GM10266 (cell line): ENCODE results near the gene MRPL21.

Experiments
- DNase-seq: peaks from one replicate; pipeline ENCODE4 v3.0.0; 2012; ENCODE audit errors: extremely low spot score
- CTCF ChIP-seq: IDR thresholded peaks from 2 replicates; pipeline ENCODE4 v1.5.1; 2012; ENCODE audit warnings: mild to moderate bottlenecking, low read depth; ENCODE audit not compliant: control insufficient read depth, insufficient read depth; ENCODE audit errors: missing control alignments

The MRPL21 gene

DNA sequence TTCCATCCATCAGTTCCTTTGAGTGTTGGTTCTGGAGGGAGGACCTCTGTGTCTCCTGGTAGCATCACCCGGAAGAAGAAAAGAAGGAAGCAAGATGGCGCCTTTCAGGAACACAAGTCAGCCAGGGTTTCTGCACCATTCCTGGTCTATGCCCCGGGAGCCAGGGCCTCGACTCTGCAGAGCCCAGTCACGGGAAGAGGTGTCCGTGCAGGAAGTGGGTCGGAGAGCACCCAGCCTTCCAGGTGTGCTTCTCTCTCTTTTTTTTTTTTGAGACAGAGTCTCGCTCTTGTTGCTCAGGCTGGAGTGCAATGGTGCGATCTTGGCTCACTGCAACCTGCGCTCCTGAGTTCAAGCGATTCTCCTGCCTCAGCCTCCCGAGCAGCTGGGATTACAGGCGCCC is 21.2 kb downstream of the MRPL21 start:
- DNase-seq: no peak

GRCh38 chr11:68881320-68881719 is 22.3 kb downstream of the MRPL21 start:
- no peak for TF ChIP-seq CTCF
- DNase-seq: no peak

More for the DNA sequence above, 21.2 kb downstream of the MRPL21 start:
- no peak for TF ChIP-seq CTCF

- TF ChIP-seq CTCF: no peak
- DNase-seq: no peak
Observed at GRCh38 chr11:68880851-68881250, 22.8 kb downstream of the MRPL21 start.

- TF ChIP-seq CTCF: no peak
- no peak for DNase-seq
Observed at GRCh38 chr11:68878022-68878421, 25.6 kb downstream of the MRPL21 start.

DNA sequence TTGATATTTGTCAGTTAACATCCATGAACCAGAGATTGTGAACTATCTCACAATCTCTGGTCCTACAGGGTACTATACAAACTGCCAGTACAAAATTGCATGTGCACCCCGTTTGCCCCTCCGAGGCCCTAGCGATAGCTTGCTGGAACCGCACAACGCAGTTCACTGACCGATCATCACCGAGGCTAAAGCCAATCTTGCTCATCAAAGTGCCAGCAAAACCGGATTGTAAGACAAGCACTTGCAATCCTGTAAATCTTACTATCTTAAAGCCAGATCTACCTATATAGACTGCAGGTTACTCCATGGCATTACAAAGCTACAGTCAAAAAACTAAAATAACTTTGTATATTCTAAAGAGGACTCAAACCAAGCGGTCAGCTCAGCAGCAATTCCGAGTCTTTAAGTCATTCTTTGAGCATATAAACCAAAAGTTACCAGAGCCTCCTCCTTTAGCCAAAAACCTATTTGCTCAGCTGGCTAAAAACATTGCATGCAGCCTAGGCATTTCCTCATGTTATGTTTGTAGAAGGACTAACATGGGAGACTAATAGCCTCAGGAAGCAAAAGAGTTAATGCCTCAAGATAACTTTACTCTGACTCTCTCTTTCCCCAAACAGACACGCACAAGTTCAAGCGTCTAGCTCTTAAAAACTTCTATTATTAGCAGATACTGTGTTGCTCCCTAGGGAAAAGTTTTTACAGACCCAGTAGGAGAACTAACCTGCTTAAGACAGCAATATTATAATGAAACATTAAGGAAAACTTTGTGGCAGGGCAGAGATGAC is 31.2 kb downstream of the MRPL21 start:
- DNase-seq: no peak
- TF ChIP-seq CTCF: no peak

DNA sequence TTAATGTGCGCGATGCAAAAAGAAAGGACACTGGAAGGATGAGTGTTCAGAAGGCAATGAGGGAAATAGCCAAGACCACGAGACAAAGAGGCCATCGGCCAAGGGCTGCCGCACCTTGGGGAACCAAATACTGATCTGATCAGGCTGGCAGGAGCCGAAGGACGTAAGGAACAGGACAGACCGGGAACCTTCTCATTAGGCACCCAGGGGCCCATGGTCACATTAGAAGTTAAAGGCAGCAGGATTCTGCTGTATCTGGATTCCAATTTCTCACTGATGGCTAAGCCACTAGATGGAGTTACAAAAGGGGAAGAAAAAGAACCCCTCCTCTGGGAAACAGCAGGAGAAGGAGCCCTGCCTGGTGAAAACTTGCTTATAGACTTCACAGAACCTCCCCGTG is 33.2 kb downstream of the MRPL21 start:
- no peak for TF ChIP-seq CTCF
- DNase-seq: no peak

GRCh38 chr11:68868221-68868835 is 35.3 kb downstream of the MRPL21 start:
- no peak for TF ChIP-seq CTCF
- no peak for DNase-seq
